Neural progenitor cell (in vitro differentiated cells): Measurements from ENCODE around the gene BARHL2. TPM values are rescaled to one million over a fixed set of nuclear protein-coding genes. Genes with fewer than 3 reads are reported as not detected.

Source experiments
- DNase-seq: peaks from one replicate; pipeline ENCODE4 v3.0.0-alpha.2; 2016; ENCODE audit warnings: low spot score
- H2AFZ ChIP-seq: fragments of 200-600 bp; sonication (generic); replicated peaks from 2 replicates; pipeline ENCODE4 v1.6.1; 2016; ENCODE audit warnings: antibody characterized with exemption
- H3F3A ChIP-seq: fragments of 200-600 bp; sonication (generic); 2 replicates; pipeline ENCODE4 v1.6.1; 2016; ENCODE audit warnings: antibody characterized with exemption, low read depth
- H3K27ac ChIP-seq: fragments of 200-600 bp; sonication (generic); 2 replicates; pipeline ENCODE4 v1.5.1; 2016; ENCODE audit warnings: mild to moderate bottlenecking
- H3K27me3 ChIP-seq: fragments of 200-600 bp; sonication (generic); 2 replicates; pipeline ENCODE4 v1.6.1; 2016; ENCODE audit warnings: mild to moderate bottlenecking, moderate library complexity
- H3K36me3 ChIP-seq: fragments of 200-600 bp; sonication (generic); 2 replicates; pipeline ENCODE4 v1.5.1; 2016
- H3K4me1 ChIP-seq: fragments of 200-600 bp; sonication (generic); 2 replicates; pipeline ENCODE4 v1.6.1; 2016; ENCODE audit warnings: mixed run types
- H3K4me2 ChIP-seq: fragments of 200-600 bp; sonication (generic); 2 replicates; pipeline ENCODE4 v1.6.1; 2016
- H3K4me3 ChIP-seq: fragments of 200-600 bp; sonication (generic); 2 replicates; pipeline ENCODE4 v1.5.1; 2016
- H3K79me2 ChIP-seq: fragments of 200-600 bp; sonication (generic); 2 replicates; pipeline ENCODE4 v1.6.1; 2016; ENCODE audit warnings: low read depth
- H3K9ac ChIP-seq: fragments of 200-600 bp; sonication (generic); 2 replicates; pipeline ENCODE4 v1.6.1; 2016
- H3K9me3 ChIP-seq: fragments of 200-600 bp; sonication (generic); 2 replicates; pipeline ENCODE4 v1.5.1; 2016; ENCODE audit warnings: low read depth
- H4K20me1 ChIP-seq: fragments of 200-600 bp; sonication (generic); 2 replicates; pipeline ENCODE4 v1.6.1; 2016; ENCODE audit warnings: low read depth
- H3K27ac Mint-ChIP-seq: 3 replicates; pipeline ENCODE4 v1.8.0; 2021; ENCODE audit warnings: mixed read lengths
- H3K27me3 Mint-ChIP-seq: 2 replicates; pipeline ENCODE4 v1.8.0; 2022; ENCODE audit warnings: low read depth, mild to moderate bottlenecking, inconsistent platforms, moderate library complexity, mixed read lengths; ENCODE audit not compliant: insufficient read depth
- H3K36me3 Mint-ChIP-seq: 3 replicates; pipeline ENCODE4 v1.8.0; 2021; ENCODE audit warnings: mixed read lengths
- H3K4me1 Mint-ChIP-seq: 3 replicates; pipeline ENCODE4 v1.8.0; 2021; ENCODE audit warnings: mixed read lengths
- H3K4me3 Mint-ChIP-seq: 3 replicates; pipeline ENCODE4 v1.8.0; 2021; ENCODE audit warnings: mild to moderate bottlenecking, moderate library complexity, mixed read lengths
- H3K9me3 Mint-ChIP-seq: 3 replicates; pipeline ENCODE4 v1.8.0; 2020; ENCODE audit warnings: mixed read lengths
- CTCF ChIP-seq: fragments of 200-600 bp; sonication (generic); IDR thresholded peaks from 2 replicates; pipeline ENCODE4 v1.5.1; 2017; ENCODE audit warnings: antibody characterized with exemption, mild to moderate bottlenecking
- EZH2 ChIP-seq: fragments of 200-600 bp; sonication (generic); IDR thresholded peaks from 2 replicates; pipeline ENCODE4 v1.6.1; 2017; ENCODE audit warnings: antibody characterized with exemption, mild to moderate bottlenecking, moderate library complexity
- EZH2phosphoT487 ChIP-seq: fragments of 200-600 bp; sonication (generic); IDR thresholded peaks from 2 replicates; pipeline ENCODE4 v1.6.1; 2017; ENCODE audit warnings: antibody characterized with exemption
- total RNA-seq: library from RNA; depleted of rRNA; stranded (reverse); fragments of >200 nt; gene quantifications from 2 replicates; pipeline ENCODE4 v1.2.3, GENCODE V29; 2015; ENCODE audit warnings: low replicate concordance

Gene BARHL2
- total RNA-seq, 1 donor from 2014 or later: not detected

DNA sequence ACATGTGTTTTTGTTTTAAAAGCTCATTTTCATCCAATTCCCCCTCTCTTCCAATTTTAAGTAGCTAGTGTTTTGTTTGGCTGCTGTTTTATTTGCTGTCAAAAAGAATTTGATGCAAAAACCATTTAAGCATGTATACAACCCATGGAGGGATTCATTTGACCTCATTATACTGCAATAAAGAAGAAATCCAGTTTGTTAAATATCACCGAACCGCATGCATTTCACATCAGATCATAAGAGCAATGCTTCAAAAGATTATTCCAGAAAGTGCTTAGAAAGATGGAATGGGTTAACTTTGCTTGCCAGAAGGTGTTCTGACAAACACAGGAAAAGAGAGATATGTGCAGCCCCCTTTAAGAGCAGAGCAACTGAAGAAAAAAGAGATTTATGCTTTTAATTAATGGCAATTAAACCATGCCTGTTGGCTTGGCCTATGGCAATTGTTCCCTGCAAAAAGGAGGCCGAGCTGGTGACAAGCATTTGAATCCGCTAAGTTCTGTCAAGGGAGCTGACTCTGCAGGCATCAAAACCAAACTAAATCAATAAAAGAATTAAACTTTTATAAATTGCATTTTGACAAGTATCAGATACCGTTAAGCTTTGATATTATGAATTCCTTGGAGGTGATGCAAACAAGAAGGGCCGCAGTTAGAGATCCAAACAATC, 14.4 kb upstream of the BARHL2 start:
- Histone ChIP-seq H2AFZ (no peak overlapping the region), H3K9ac (no peak overlapping the region), H3K36me3 (no peaks in the 10 kb centered on the region), H3K27me3 (peaks cover 100% of the 10 kb centered on the region), H3K4me1 (peaks cover 18% of the 10 kb centered on the region), H3K9me3 (no peaks in the 10 kb centered on the region), H4K20me1 (peaks cover 52% of the 10 kb centered on the region), H3F3A (peaks cover 13% of the 10 kb centered on the region), H3K27ac (no peak overlapping the region), H3K79me2 (no peaks in the 10 kb centered on the region), H3K4me3 (no peak overlapping the region), H3K4me2 (no peak overlapping the region)
- no peaks in the 10 kb centered on the region for H3K9me3 Mint-ChIP-seq
- no peak overlapping the region for H3K27ac Mint-ChIP-seq
- H3K27me3 Mint-ChIP-seq: peaks cover 51% of the 10 kb centered on the region
- H3K4me1 Mint-ChIP-seq: peaks cover 34% of the 10 kb centered on the region
- no peak overlapping the region for H3K4me3 Mint-ChIP-seq
- TF ChIP-seq CTCF: no peak
- no peak for TF ChIP-seq EZH2
- TF ChIP-seq EZH2phosphoT487: no peak
- H3K36me3 Mint-ChIP-seq: no peaks in the 10 kb centered on the region
- peak; percentile 47 for DNase-seq

- H3K9me3 ChIP-seq: no peaks in the 10 kb centered on the region
- no peak for TF ChIP-seq CTCF
- TF ChIP-seq EZH2: peak; percentile 92
- TF ChIP-seq EZH2phosphoT487: peak; percentile 64
- peak; percentile 72 for DNase-seq
- H3K9ac ChIP-seq: no peak overlapping the region
- H3K79me2 ChIP-seq: no peaks in the 10 kb centered on the region
- Mint-ChIP-seq H3K4me1 (peaks cover 45% of the 10 kb centered on the region), H3K27ac (no peak overlapping the region), H3K9me3 (no peaks in the 10 kb centered on the region), H3K36me3 (no peaks in the 10 kb centered on the region), H3K4me3 (peak overlapping the region; percentile 89), H3K27me3 (peaks cover 62% of the 10 kb centered on the region)
- peak overlapping the region; percentile 85 for H3K4me2 ChIP-seq
- peaks cover 100% of the 10 kb centered on the region for H3K27me3 ChIP-seq
- no peak overlapping the region for H2AFZ ChIP-seq
- H3F3A ChIP-seq: peaks cover 16% of the 10 kb centered on the region
- H4K20me1 ChIP-seq: peaks cover 63% of the 10 kb centered on the region
- H3K36me3 ChIP-seq: no peaks in the 10 kb centered on the region
- H3K4me1 ChIP-seq: peaks cover 28% of the 10 kb centered on the region
- H3K27ac ChIP-seq: no peak overlapping the region
- peak overlapping the region; percentile 45 for H3K4me3 ChIP-seq
Observed at GRCh38 chr1:90730243-90731022, 13.3 kb upstream of the BARHL2 start.

DNA sequence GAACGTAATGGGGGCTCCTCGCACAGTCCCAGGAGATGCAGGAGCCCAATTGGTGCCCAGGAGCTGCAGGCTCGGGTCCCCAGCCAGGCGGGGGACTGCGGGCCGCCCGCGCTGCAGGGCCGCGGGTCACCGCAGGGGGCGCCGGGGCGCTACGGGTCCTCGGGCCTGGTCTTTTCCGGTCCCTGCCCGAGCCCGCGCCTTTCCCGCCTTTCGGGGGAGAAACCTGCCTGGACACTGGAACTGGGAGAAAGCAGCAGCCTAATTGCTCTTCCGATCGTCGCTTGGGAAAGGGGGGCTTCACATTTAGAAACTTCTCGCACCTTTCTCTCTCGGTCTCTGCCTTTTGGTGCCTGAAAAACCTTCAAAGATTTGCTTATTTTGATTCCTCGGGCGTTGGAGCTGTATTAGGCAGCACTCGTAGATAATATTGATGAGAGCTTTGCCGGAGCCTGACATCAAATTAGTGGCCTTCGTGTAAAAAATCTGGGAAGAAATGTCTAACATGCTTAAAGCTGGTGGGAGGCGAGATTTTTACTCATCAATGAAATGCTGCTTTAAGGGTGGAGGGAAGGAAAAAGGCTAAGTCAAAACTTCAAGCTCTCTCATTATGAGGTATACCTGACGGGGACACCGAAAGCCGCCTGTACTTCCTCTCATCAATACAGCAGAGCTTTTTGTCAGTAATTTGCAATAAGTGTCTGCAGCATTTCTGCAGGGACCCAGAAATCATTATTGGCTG, 12.6 kb upstream of the BARHL2 start:
- peak; percentile 94 for DNase-seq
- Histone ChIP-seq H3K9ac (no peak overlapping the region), H3K9me3 (no peaks in the 10 kb centered on the region), H3F3A (peaks cover 16% of the 10 kb centered on the region), H3K4me3 (peak overlapping the region; percentile 45), H4K20me1 (peaks cover 69% of the 10 kb centered on the region), H3K27ac (no peak overlapping the region), H3K36me3 (no peaks in the 10 kb centered on the region), H2AFZ (no peak overlapping the region), H3K79me2 (no peaks in the 10 kb centered on the region), H3K4me2 (peak overlapping the region; percentile 85), H3K27me3 (peaks cover 100% of the 10 kb centered on the region), H3K4me1 (peaks cover 34% of the 10 kb centered on the region)
- TF ChIP-seq EZH2phosphoT487: peak; percentile 65
- peak; percentile 84 for TF ChIP-seq CTCF
- no peak for TF ChIP-seq EZH2
- Mint-ChIP-seq H3K36me3 (no peaks in the 10 kb centered on the region), H3K4me1 (peaks cover 50% of the 10 kb centered on the region), H3K27ac (no peak overlapping the region), H3K9me3 (no peaks in the 10 kb centered on the region), H3K4me3 (peak overlapping the region; percentile 69), H3K27me3 (peaks cover 70% of the 10 kb centered on the region)
